Measurements from ENCODE around the gene TBC1D9. TPM values are rescaled to one million over a fixed set of nuclear protein-coding genes. Genes with fewer than 3 reads are reported as not detected.

The TBC1D9 gene
- polyA plus RNA-seq, 1 of the 3 experiments (the other 2 are of a cell fraction): 13.5 TPM

- TF ChIP-seq ZBTB33 (IDR thresholded peaks at IDR 0.05; ENCODE audit: borderline replicate concordance, low read depth) (no peak), EZH2phosphoT487 (IDR thresholded peaks at IDR 0.05; ENCODE audit: borderline replicate concordance, low read depth) (no peak), IRF3 (IDR thresholded peaks at IDR 0.05; ENCODE audit: low read depth, low read length) (no peak), GABPA (IDR thresholded peaks at IDR 0.05; ENCODE audit: low read depth) (no peak), GATA2 (CRISPR knock-in tag; IDR thresholded peaks at IDR 0.05) (no peak), YY1 (IDR thresholded peaks at IDR 0.05; ENCODE audit: low read depth) (no peak), NRF1 (IDR thresholded peaks at IDR 0.05; ENCODE audit: low read depth, low read length) (no peak), NFIC (IDR thresholded peaks at IDR 0.05; ENCODE audit: borderline replicate concordance) (no peak), CHD2 (IDR thresholded peaks at IDR 0.05; ENCODE audit: low read length, partially characterized antibody) (no peak), POLR2AphosphoS5 (IDR thresholded peaks at IDR 0.05; ENCODE audit: low read depth, low read length) (no peak), SIN3A (IDR thresholded peaks at IDR 0.05; ENCODE audit: borderline replicate concordance, low read depth, low read length) (no peak), ELF1 (IDR thresholded peaks at IDR 0.05) (no peak)
Observed at GRCh38 chr4:140735317-140735716, 20.9 kb downstream of the TBC1D9 start (continued).

- Histone ChIP-seq H2AFZ (ENCODE audit: low read depth) (no peak overlapping the region), H3K4me2 (no peak overlapping the region), H3K9me2 (no peaks in the 10 kb centered on the region), H3K27ac (ENCODE audit: low read depth in 2 of 2, low read length in 1 of 2) (no peak overlapping the region), H3K79me2 (ENCODE audit: insufficient read depth) (peaks cover 60% of the 10 kb centered on the region), H3F3A (replicated peaks; ENCODE audit: insufficient read depth) (peaks cover 19% of the 10 kb centered on the region), H3K27me3 (ENCODE audit: insufficient read depth) (no peaks in the 10 kb centered on the region), H4K20me1 (ENCODE audit: insufficient read depth) (peaks cover 1% of the 10 kb centered on the region; the same call in 1 of the 2 replicates), H3K4me1 (ENCODE audit: control insufficient read depth in 1 of 2, insufficient read depth in 2 of 2, low read depth in 1 of 2, low read length in 1 of 2) (peaks cover 8 to 34% of the 10 kb centered on the region in 2 experiments; a peak in 3 of 4 replicates), H3K9ac (no peak overlapping the region), H3K4me3 (ENCODE audit: low read depth in 2 of 2, low read length in 1 of 2) (no peak overlapping the region), H3K36me3 (replicated peaks in 1 of 2; ENCODE audit: control insufficient read depth in 1 of 2, insufficient read depth in 2 of 2, low read length in 1 of 2) (no peaks in the 10 kb centered on the region), H3K9me3 (no peaks in the 10 kb centered on the region)
- 91% methylated on average over 2 of the region's 2 CpGs for WGBS (ENCODE audit: low lambda C conversion rate)
- ChIA-PET POLR2A (no interaction called here), CTCF (interaction anchor here (0.7 to 1.2 kb wide), 2 partner anchors 10 to 373 kb away, joined by 3 read pairs; no protein-coding TSS in a partner anchor)
- TF ChIP-seq JUND (IDR thresholded peaks at IDR 0.05) (no peak), POLR2AphosphoS5 (IDR thresholded peaks at IDR 0.05; ENCODE audit: low read depth, low read length) (no peak), REST (IDR thresholded peaks at IDR 0.05; ENCODE audit: low read depth, low read length) (no peak), EZH2phosphoT487 (IDR thresholded peaks at IDR 0.05; ENCODE audit: borderline replicate concordance, low read depth) (no peak), RXRA (IDR thresholded peaks at IDR 0.05; ENCODE audit: borderline replicate concordance, low read depth) (no peak)
- DNase-seq: no peak
Observed at GRCh38 chr4:140732780-140733179, 23.4 kb downstream of the TBC1D9 start.

Measured in SK-N-SH (cell line).